Measurements from ENCODE around the gene APBA1.

APBA1 gene

DNA sequence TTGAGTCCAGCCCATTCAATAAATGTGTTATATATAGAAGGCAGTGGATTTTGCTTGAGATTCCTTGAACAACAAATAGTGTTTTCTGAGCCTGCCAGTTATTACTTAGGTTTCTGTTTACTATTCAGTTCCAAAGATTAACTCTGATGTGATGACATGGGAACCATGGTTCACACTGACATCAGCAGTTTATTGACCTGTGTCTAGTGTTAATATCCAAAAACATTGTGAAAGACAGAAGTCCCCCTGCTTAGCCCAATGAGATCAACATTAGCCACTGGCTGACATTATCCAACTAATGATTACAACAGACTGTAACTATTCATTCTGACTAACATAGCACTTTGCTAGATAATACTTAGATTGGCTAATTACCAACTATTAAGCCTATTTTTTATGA, 14.9 kb downstream of the APBA1 start:
- DNase-seq (ENCODE audit: low read depth in 2 of 2), result no peak

GRCh38 chr9:69655065-69655464, 17.1 kb downstream of the APBA1 start:
- no peak for DNase-seq (ENCODE audit: low read depth in 2 of 2)

DNA sequence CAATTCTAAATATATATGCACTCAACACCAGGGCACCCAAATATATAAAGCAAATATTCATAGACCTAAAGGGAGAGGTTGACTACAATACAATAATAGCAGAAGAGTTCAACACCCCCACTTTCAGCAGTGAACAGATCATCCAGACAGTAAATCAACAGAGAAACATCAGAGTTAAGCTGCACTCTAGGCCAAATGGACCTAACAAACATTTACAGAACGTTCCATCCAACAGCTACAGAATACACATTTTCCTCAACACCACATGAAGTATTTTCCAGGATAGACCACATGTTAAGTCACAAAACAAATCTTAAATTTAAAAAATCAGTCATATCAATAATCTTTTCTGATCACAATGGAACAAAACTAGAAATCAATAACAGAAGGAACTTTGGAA, 18.9 kb downstream of the APBA1 start:
- DNase-seq (ENCODE audit: low read depth in 2 of 2), result no peak

GRCh38 chr9:69649566-69650250, 22.5 kb downstream of the APBA1 start:
- DNase-seq (ENCODE audit: low read depth in 2 of 2), result no peak

- DNase-seq (ENCODE audit: low read depth in 2 of 2), result no peak
These were observed 24.4 kb downstream of the APBA1 start for GRCh38 chr9:69647804-69648203.

DNA sequence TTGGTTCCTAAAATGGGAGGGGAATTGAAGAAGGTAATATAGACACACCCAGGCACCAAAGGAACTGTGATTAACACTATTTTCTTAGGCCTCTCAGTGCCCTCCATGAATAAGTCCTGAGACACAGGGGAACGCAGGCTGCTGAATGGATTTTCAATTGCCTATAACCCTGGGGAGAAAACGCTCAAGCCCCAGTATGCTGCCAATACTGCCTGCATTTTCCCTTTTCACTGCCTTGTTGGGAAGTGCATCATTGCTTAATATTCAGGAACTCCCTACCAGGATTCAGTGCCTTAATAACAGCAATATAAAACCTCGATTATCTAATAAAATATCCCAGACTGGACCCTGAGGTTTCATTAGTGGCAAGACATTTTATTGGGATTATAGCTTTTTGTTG, 25.4 kb downstream of the APBA1 start:
- DNase-seq (ENCODE audit: low read depth in 2 of 2), result no peak

- no peak for DNase-seq (ENCODE audit: low read depth in 2 of 2)
These were observed 26.7 kb downstream of the APBA1 start for GRCh38 chr9:69645488-69645887.

DNA sequence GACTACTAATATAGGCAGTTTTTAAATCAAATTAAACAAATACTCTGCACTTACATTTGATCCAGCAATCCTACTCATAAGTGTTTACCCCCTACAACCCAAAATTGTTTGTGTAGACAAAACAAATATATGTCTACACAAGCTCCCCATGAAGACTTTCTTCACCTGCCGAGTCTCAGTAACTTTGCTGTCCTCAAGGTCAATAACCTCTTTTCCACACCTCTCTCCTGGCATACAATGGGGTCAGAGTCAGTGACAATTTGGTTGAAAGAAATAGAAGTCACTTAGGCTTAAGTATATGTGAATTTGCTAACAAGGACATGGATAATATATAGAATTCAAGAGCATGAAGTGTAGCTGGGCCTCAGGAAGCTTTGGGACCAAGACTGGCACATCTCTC, 29.1 kb downstream of the APBA1 start:
- DNase-seq (ENCODE audit: low read depth in 2 of 2), result no peak

GRCh38 chr9:69637817-69638200, 34.4 kb downstream of the APBA1 start:
- DNase-seq (ENCODE audit: low read depth in 2 of 2), result no peak

- no peak for DNase-seq (ENCODE audit: low read depth in 2 of 2)
These were observed 34.9 kb downstream of the APBA1 start for GRCh38 chr9:69637193-69637816.

DNA sequence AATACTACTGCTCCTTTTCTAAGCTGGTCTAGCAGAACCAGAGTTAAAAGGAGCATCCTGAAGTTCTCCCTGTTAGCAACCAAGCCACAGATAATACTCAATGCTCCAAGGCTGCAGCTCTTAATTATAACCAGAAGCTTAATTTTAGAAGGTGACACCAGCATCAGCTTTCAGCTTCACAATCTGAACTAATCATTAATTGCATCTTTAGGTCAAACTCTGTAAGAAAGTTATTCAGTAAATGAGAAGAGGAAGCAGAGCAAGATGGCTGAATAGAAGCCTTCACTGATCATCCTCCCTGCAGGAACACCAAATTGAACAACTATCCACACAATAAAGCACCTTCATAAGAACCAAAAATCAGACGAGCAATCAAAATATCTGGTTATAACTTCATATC, 38.5 kb downstream of the APBA1 start:
- DNase-seq (ENCODE audit: low read depth in 2 of 2), result no peak

DNA sequence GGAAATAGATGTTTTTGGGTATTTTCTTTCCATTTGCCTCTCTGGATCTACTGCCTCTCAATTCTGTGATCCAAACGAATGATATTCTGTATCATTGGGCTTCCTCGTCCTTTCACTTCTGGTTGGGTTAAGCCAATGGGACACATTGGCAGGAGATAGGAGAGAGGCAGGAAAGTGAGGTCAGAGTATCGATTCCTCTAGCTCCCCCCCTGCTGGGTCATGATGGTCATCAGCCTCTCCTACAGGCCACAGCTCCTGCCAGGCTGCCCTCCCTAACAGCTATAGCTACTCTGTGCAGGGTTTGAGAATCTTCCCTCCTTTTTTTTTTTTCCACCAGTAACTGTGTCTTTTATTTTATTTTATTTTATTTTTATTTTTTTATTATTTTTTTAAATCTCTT, 39.4 kb downstream of the APBA1 start:
- DNase-seq (ENCODE audit: low read depth in 2 of 2), result no peak

DNA sequence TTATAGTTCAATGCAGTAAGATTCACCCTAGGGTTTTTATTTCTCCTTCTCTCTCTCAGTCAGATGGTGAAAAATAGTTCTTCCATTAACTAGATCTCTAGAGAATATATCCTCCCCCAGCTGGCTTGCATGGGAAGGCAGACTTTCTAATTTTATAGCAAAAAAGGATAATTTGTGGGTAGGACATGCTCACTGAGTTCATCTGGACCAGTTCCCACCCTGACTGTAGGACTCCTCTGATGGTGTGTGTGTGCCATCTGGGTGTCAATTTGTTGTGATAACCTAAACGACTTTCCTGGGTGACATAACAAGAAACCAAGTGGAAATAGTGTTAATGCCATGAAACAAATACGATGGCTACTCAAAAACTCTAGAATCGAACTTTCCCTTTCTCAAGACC, 44.9 kb downstream of the APBA1 start:
- DNase-seq (ENCODE audit: low read depth in 2 of 2), result no peak

DNA sequence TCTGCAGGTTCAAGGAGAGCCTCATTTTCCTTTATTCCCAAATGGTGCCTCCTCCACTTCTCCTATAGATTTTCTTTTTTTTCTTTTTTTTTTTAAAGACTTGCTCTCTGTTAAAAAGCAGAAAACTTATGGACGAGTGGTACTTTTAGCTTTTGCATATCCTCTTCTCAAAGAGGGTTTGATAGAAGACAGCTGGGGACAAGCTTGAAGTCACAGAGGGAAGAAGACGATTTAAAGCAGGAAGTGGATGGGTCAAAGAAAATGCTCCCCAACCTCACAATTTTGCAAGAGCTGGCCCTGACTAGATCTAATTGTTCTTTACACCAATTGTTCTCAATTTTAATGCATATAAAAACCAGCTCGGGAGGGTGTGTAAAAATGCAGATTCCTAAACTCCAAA, 48.9 kb downstream of the APBA1 start:
- no peak for DNase-seq (ENCODE audit: low read depth in 2 of 2)

DNA sequence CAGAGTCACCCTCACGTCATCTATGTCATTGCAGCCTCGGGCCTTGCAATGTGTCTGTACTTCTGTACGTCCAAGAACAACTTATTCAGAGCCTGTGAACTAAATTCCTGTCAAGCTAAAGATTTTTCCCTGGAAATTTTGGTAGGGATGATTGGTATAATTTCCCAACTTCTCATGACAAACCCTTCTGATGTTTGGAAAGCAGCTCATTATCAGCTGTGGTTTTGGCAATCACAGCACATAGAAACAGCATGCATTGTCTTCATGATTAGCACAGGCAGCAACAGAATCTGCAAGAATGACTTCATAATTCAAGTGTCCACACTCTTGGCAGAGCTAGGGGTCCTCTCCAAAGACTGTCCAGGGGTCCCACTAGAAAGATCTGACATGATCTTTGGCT, 49.5 kb downstream of the APBA1 start:
- DNase-seq (ENCODE audit: low read depth in 2 of 2), result no peak

GRCh38 chr9:69621730-69622460, 50.3 kb downstream of the APBA1 start:
- no peak for DNase-seq (ENCODE audit: low read depth in 2 of 2)

DNA sequence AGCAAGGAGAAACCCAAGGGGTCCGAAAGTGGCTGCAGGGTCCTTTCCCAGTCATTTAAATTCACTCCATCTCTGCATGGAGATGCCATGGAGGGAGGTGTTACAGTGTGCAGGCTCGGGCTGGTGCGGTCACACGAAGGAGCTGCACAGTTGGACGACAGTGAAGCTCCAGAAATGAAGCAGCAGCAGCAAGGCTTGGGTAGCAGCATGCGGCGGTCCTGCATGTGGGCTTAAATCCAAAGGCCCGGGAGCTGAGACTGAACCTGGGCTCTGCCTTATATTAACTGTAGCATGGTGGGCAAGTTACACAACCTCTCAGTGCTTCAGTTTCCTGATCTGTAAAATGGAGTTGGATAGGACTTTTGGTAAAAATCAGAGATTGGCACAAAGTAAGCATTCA, 51.4 kb downstream of the APBA1 start:
- DNase-seq (ENCODE audit: low read depth in 2 of 2), result no peak

DNA sequence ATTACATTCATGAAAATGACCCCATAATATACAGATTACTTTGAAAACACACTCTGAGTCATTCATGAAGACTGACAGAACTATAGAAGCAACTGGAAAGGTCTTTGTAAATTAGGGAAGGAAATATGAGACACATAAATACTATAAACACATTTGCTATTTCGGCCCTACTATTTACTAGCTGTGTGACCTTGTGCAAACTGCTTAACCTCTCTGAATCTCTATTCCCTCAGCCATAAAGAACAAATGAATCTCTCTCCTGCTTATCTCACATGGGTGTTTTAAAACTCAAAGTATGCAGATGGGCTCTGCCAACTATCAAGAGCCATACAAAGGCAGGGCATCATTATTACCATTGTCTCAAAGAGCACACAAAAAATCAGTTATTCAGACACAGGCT, 52.9 kb downstream of the APBA1 start:
- no peak for DNase-seq (ENCODE audit: low read depth in 2 of 2)

DNA sequence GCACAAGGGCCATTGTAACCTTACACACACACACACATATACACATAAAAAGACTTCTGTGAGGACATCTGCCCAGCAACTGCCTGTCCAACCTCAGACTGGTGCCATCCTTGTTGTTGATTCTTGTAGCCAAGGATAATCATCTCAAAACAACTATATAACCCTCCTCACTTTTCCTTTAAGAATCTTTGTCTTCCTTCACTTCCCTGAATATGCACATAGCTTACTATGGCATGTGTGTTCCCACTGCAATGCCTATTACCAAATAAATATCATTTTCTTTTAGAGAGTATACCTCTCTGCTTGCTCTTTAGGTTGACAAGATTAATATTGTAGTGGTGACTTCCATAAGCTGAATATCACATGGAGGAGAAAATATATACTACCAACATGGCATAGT, 55.2 kb downstream of the APBA1 start:
- no peak for DNase-seq (ENCODE audit: low read depth in 2 of 2)

GRCh38 chr9:69615880-69616279, 56.3 kb downstream of the APBA1 start:
- DNase-seq (ENCODE audit: low read depth in 2 of 2), result no peak

DNA sequence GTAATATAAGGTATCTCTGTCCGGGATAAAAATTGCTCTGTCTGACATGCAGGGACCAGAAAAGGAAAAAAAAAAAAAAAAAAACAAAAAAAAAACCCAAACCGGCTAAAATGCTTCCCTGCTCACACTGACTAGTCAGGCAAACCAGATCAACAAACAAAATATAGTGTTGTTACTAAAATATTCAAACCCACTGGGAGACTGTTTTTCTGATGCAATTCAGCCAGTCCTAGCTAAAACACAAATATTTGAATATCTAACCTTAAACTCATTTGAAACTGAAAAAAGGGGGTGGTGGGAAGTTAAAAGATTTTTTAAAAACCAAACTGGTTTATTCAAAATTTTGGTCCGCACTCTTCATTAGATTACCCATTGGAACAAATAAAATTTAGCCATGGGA, 61.0 kb downstream of the APBA1 start:
- no peak for DNase-seq (ENCODE audit: low read depth in 2 of 2)

- no peak for DNase-seq (ENCODE audit: low read depth in 2 of 2)
These were observed 63.0 kb downstream of the APBA1 start for GRCh38 chr9:69609156-69609555.

DNA sequence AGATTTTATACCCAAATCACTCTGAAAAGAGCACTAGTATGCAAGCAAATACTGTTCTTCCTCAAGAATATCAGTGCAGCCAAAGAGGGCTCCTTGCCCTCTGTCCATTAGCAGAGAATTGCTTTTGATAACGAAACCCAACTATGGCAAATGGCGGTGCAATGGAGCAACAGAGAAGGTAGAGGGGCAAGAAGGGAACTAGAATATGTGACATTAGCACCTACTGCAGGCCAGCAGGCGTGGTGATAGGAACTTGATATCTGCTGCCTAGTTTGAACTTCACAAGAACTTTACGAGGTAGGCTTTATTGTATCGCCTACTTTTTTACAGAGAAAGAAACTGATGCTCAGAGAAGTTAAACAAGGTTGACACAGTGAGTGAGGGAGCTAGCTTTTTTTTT, 66.1 kb downstream of the APBA1 start:
- DNase-seq (ENCODE audit: low read depth in 2 of 2), result no peak

Data from stimulated activated CD8-positive, alpha-beta memory T cell treated with anti-CD3 and anti-CD28 coated beads, Interleukin-2, amount 100 ng/mL, for 48 hours (primary cell).